Uterus (tissue), 4 donors: ENCODE results near the gene ABI3BP. TPM values are rescaled to one million over a fixed set of nuclear protein-coding genes. Genes with fewer than 3 reads are reported as not detected.

Experiments used
- DNase-seq, 2 donors: peaks; one replicate each; pipeline ENCODE4 v3.0.0-alpha.2; 2019 to 2020
- H3K27ac ChIP-seq, 2 donors: fragments of 200-600 bp; sonication (generic); 1 replicate in 1 of 2; 2 replicates in 1 of 2; pipeline ENCODE4 v1.5.1; 2016 to 2018
- H3K27me3 ChIP-seq, 2 donors: fragments of 200-600 bp; sonication (generic); one replicate each; pipeline ENCODE4 v1.5.1; 2018 to 2019; ENCODE audit warnings: control low read depth in 1 of 2
- H3K36me3 ChIP-seq, 2 donors: fragments of 200-600 bp; sonication (generic); one replicate each; pipeline ENCODE4 v1.5.1; 2019; ENCODE audit warnings: control low read depth in 1 of 2
- H3K4me1 ChIP-seq, 2 donors: fragments of 200-600 bp; sonication (generic); one replicate each; pipeline ENCODE4 v1.5.1; 2018 to 2019; ENCODE audit warnings: control low read depth in 1 of 2
- H3K4me3 ChIP-seq, 2 donors: fragments of 200-600 bp; sonication (generic); 1 replicate in 1 of 2; 2 replicates in 1 of 2; pipeline ENCODE4 v1.5.1; 2018 to 2019; ENCODE audit warnings: mild to moderate bottlenecking in 1 of 2
- H3K9me3 ChIP-seq, 2 donors: fragments of 200-600 bp; sonication (generic); one replicate each; pipeline ENCODE4 v1.5.1; 2019; ENCODE audit warnings: control low read depth in 1 of 2
- POLR2A ChIP-seq, 2 donors: fragments of 450-650 bp; IDR thresholded peaks; one replicate each; pipeline ENCODE4 v1.6.1; 2016; ENCODE audit warnings: antibody characterized with exemption in 2 of 2, mild to moderate bottlenecking in 1 of 2, moderate library complexity in 1 of 2
- intact Hi-C: fragments of 100-400 bp; cut with DNase I; formaldehyde crosslinking; loops from one replicate; pipeline ENCODE4 v1.15.1; 2023; ENCODE audit warnings: low total_unique reads
- total RNA-seq, 4 donors: library from RNA; depleted of rRNA in 3 of 4; stranded (reverse); fragments of >200 nt in 3 of 4; gene quantifications; one replicate each; pipeline versions ENCODE4 v1.1.0 to v1.2.4, GENCODE V29; 2014 to 2023
- TF ChIP-seq, protein P1 (sequence below), 4 experiments: fragments of 200-600 bp in 2 of 4; fragments of 450-650 bp in 2 of 4; sonication (generic) in 2 of 4; IDR thresholded peaks; one replicate each; pipeline ENCODE4 v1.5.1; 2016 to 2019; ENCODE audit warnings: antibody characterized with exemption in 4 of 4, mild to moderate bottlenecking in 2 of 4, moderate library complexity in 1 of 4
- donor health status: DM: yes; HTN: yes; CAD: no.

ABI3BP gene
- total RNA-seq, 4 donors from 2014 or later: 38.8 to 156 (median 89.2) TPM

DNA sequence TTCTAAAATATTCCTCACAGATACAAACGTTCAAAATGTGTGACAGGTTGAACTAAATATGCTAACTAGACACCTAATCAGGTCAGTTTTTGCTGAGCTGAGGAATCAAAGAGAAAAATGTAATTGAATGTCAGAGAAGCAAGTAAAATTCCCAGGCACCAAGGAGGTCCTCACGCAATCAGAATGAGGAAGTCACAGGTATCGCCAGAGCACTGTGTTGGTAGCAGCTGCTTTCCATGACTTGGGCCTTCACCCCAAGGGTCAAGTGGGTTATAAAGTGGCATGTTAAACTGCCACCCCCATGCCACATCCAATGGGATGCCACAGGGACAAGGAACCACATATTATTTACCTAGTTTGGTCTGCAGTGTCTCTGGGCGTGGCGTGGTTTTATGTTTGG lies 158.9 kb downstream of the ABI3BP start:
- Histone ChIP-seq H3K4me3 (no peak overlapping the region), H3K27me3 (no peaks in the 10 kb centered on the region), H3K9me3 (no peaks in the 10 kb centered on the region), H3K27ac (no peak overlapping the region), H3K36me3 (no peaks in the 10 kb centered on the region), H3K4me1 (no peaks in the 10 kb centered on the region)
- intact Hi-C loops: no loop called here
- no peak for DNase-seq
- no peak for TF ChIP-seq POLR2A (IDR thresholded peaks at IDR 0.05)
- TF ChIP-seq, protein P1, sequence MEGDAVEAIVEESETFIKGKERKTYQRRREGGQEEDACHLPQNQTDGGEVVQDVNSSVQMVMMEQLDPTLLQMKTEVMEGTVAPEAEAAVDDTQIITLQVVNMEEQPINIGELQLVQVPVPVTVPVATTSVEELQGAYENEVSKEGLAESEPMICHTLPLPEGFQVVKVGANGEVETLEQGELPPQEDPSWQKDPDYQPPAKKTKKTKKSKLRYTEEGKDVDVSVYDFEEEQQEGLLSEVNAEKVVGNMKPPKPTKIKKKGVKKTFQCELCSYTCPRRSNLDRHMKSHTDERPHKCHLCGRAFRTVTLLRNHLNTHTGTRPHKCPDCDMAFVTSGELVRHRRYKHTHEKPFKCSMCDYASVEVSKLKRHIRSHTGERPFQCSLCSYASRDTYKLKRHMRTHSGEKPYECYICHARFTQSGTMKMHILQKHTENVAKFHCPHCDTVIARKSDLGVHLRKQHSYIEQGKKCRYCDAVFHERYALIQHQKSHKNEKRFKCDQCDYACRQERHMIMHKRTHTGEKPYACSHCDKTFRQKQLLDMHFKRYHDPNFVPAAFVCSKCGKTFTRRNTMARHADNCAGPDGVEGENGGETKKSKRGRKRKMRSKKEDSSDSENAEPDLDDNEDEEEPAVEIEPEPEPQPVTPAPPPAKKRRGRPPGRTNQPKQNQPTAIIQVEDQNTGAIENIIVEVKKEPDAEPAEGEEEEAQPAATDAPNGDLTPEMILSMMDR (IDR thresholded peaks at IDR 0.05): no peak

DNA sequence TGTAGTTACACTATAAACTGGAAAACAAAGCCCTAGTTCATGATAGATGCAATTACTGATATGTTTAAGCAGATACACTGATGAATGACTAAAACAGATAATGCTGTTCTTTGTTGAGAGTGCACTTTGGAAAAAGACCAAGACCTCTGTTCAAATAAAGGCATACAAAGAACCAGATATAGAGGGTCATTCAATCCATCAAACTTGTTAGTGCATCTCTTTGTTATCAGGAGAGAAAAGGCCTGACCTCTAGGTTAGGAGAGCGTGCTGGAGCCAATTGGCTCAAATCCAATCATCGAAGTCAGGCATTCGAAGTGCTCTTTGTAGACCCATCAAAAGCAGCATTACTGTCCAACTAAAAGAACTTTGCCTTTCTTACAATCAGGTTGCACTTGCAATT lies 159.7 kb downstream of the ABI3BP start:
- TF ChIP-seq, protein P1 (IDR thresholded peaks at IDR 0.05): no peak
- no peak for TF ChIP-seq POLR2A (IDR thresholded peaks at IDR 0.05)
- H3K27me3 ChIP-seq: no peaks in the 10 kb centered on the region

GRCh38 chr3:100831629-100832028 lies 161.6 kb downstream of the ABI3BP start:
- H3K4me1 ChIP-seq: no peaks in the 10 kb centered on the region
- no peak overlapping the region for H3K27ac ChIP-seq
- no peak overlapping the region for H3K4me3 ChIP-seq
- H3K36me3 ChIP-seq: no peaks in the 10 kb centered on the region
- no peak for DNase-seq
- H3K27me3 ChIP-seq: no peaks in the 10 kb centered on the region
- no peaks in the 10 kb centered on the region for H3K9me3 ChIP-seq
- TF ChIP-seq POLR2A (IDR thresholded peaks at IDR 0.05): no peak
- TF ChIP-seq, protein P1 (IDR thresholded peaks at IDR 0.05): no peak
- intact Hi-C loops: no loop called here

More for the DNA sequence above, 159.7 kb downstream of the ABI3BP start:
- Histone ChIP-seq H3K4me1 (no peaks in the 10 kb centered on the region), H3K4me3 (no peak overlapping the region), H3K36me3 (no peaks in the 10 kb centered on the region), H3K9me3 (no peaks in the 10 kb centered on the region), H3K27ac (no peak overlapping the region)
- intact Hi-C loops: no loop called here
- DNase-seq: no peak

- no peaks in the 10 kb centered on the region for H3K36me3 ChIP-seq
- no peaks in the 10 kb centered on the region for H3K27me3 ChIP-seq
- H3K4me1 ChIP-seq: no peaks in the 10 kb centered on the region
- no peak for TF ChIP-seq POLR2A (IDR thresholded peaks at IDR 0.05)
- TF ChIP-seq, protein P1 (IDR thresholded peaks at IDR 0.05): no peak
- DNase-seq: no peak
- H3K9me3 ChIP-seq: no peaks in the 10 kb centered on the region
- H3K27ac ChIP-seq: no peak overlapping the region
- intact Hi-C loops: no loop called here
- no peak overlapping the region for H3K4me3 ChIP-seq
Observed at GRCh38 chr3:100830931-100831330, 162.3 kb downstream of the ABI3BP start.

GRCh38 chr3:100825574-100825973 lies 167.6 kb downstream of the ABI3BP start:
- no peak for DNase-seq
- no peak overlapping the region for H3K27ac ChIP-seq
- TF ChIP-seq, protein P1 (IDR thresholded peaks at IDR 0.05): no peak
- no peak for TF ChIP-seq POLR2A (IDR thresholded peaks at IDR 0.05)
- H3K4me3 ChIP-seq: no peak overlapping the region
- intact Hi-C loops: no loop called here
- no peaks in the 10 kb centered on the region for H3K27me3 ChIP-seq
- H3K4me1 ChIP-seq: no peaks in the 10 kb centered on the region
- H3K36me3 ChIP-seq: no peaks in the 10 kb centered on the region
- no peaks in the 10 kb centered on the region for H3K9me3 ChIP-seq
